ENCODE results near the gene NOC4L.

DNA sequence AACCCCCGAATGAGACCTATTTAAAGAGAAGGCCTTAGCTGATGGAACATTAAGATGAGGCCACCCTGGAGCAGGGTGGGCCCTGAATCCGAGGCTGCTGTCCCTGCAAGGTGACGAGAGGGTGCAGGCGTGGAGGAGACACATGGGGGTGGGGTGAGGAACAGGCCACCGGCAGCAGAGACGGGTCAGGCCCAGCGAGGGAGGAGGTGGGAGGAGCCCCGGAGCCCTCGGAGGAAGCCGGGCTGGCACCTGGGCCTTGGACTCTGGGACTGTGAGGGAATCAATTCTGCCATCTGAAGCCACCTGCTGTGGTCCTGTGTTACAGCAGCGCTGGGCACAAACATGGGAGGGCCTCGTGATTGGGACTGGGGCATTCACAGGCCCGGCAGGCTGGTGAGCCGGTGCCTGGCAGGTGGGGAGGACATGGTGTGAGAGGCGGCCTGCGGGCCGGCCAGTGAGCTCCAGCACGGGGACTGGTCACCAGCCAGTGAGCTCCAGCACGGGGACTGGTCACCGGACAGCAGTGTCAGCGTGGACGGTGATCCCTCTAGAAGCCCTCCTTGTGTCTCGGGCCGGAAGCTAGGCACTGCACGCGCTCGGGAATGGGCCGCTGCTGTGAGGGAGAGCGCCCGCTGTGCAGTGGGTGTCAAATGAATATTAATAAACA, 46.7 kb downstream of the NOC4L start:
- TF ChIP-seq, protein P1, sequence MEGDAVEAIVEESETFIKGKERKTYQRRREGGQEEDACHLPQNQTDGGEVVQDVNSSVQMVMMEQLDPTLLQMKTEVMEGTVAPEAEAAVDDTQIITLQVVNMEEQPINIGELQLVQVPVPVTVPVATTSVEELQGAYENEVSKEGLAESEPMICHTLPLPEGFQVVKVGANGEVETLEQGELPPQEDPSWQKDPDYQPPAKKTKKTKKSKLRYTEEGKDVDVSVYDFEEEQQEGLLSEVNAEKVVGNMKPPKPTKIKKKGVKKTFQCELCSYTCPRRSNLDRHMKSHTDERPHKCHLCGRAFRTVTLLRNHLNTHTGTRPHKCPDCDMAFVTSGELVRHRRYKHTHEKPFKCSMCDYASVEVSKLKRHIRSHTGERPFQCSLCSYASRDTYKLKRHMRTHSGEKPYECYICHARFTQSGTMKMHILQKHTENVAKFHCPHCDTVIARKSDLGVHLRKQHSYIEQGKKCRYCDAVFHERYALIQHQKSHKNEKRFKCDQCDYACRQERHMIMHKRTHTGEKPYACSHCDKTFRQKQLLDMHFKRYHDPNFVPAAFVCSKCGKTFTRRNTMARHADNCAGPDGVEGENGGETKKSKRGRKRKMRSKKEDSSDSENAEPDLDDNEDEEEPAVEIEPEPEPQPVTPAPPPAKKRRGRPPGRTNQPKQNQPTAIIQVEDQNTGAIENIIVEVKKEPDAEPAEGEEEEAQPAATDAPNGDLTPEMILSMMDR (IDR thresholded peaks at IDR 0.05) = no peak
- no peak for TF ChIP-seq POLR2A (IDR thresholded peaks at IDR 0.05)

Measured in right lobe of liver (tissue), 4 donors.